WTC11 (cell line): Measurements from ENCODE around the gene BABAM2. TPM values are rescaled to one million over a fixed set of nuclear protein-coding genes. Genes with fewer than 3 reads are reported as not detected.

Experiments used
- ATAC-seq: fragments of 200-7000 bp; cut with Tn5 transposase; 2 replicates; pipeline ENCODE4 v1.10.0; 2021; ENCODE audit warnings: mild to moderate bottlenecking, moderate library complexity
- CTCF ChIA-PET: fragments of 300-600 bp; sonication (Branson Sonifier 250); formaldehyde crosslinking; loops from one replicate; lab custom pipeline; 2021; ENCODE audit warnings: antibody characterized with exemption; lab: Charles Lee
- POLR2A ChIA-PET: fragments of 350-600 bp; sonication (Branson Sonifier 250); formaldehyde crosslinking; loops from one replicate; lab custom pipeline; 2021; ENCODE audit warnings: antibody characterized with exemption; lab: Charles Lee
- DNase-seq: peaks from one replicate; pipeline ENCODE4 v3.0.0; 2021; ENCODE audit warnings: low spot score
- H3K27ac Mint-ChIP-seq: 2 replicates; pipeline ENCODE4 v1.8.0; 2021; ENCODE audit warnings: mixed read lengths
- H3K27me3 Mint-ChIP-seq: 2 replicates; pipeline ENCODE4 v1.8.0; 2021; ENCODE audit warnings: low read depth, mild to moderate bottlenecking, moderate library complexity, mixed read lengths
- H3K36me3 Mint-ChIP-seq: 2 replicates; pipeline ENCODE4 v1.8.0; 2021; ENCODE audit warnings: mixed read lengths
- H3K4me1 Mint-ChIP-seq: 2 replicates; pipeline ENCODE4 v1.8.0; 2022; ENCODE audit warnings: mixed read lengths
- H3K4me3 Mint-ChIP-seq: 2 replicates; pipeline ENCODE4 v1.8.0; 2021; ENCODE audit warnings: mild to moderate bottlenecking, moderate library complexity, mixed read lengths
- H3K9me3 Mint-ChIP-seq: 2 replicates; pipeline ENCODE4 v1.8.0; 2021; ENCODE audit warnings: mixed read lengths
- AR ChIP-seq: fragments of 250-450 bp; sonication (Bioruptor Pico); IDR thresholded peaks from 2 replicates; pipeline ENCODE4 v1.9.0; 2021; ENCODE audit warnings: mild to moderate bottlenecking
- ATF1 ChIP-seq: sonication (generic); formaldehyde crosslinking; IDR thresholded peaks from 2 replicates; pipeline ENCODE4 v1.8.1; 2023; ENCODE audit warnings: mild to moderate bottlenecking, moderate library complexity, missing genetic modification reagents
- CBFB ChIP-seq: sonication (generic); formaldehyde crosslinking; IDR thresholded peaks from 2 replicates; pipeline ENCODE4 v1.8.1; 2022; ENCODE audit warnings: mild to moderate bottlenecking, low read depth, missing genetic modification reagents
- ELF4 ChIP-seq: sonication (generic); formaldehyde crosslinking; IDR thresholded peaks from 2 replicates; pipeline ENCODE4 v1.8.1; 2022; ENCODE audit warnings: low read depth, mild to moderate bottlenecking, moderate library complexity, missing genetic modification reagents
- EMX1 ChIP-seq: fragments of 250-450 bp; sonication (Bioruptor Pico); IDR thresholded peaks from 2 replicates; pipeline ENCODE4 v1.8.0; 2021; ENCODE audit warnings: mild to moderate bottlenecking
- FOXK1 ChIP-seq: sonication (generic); formaldehyde crosslinking; IDR thresholded peaks from 2 replicates; pipeline ENCODE4 v1.8.0; 2022; ENCODE audit warnings: mild to moderate bottlenecking, moderate library complexity, missing genetic modification reagents
- FOXP4 ChIP-seq: sonication (generic); formaldehyde crosslinking; IDR thresholded peaks from 2 replicates; pipeline ENCODE4 v1.8.0; 2022; ENCODE audit warnings: mild to moderate bottlenecking, missing genetic modification reagents
- IRF2 ChIP-seq: sonication (generic); formaldehyde crosslinking; IDR thresholded peaks from 2 replicates; pipeline ENCODE4 v1.8.0; 2022; ENCODE audit warnings: low read depth, missing genetic modification reagents, borderline replicate concordance
- MXD4 ChIP-seq: fragments of 250-450 bp; sonication (Bioruptor Pico); IDR thresholded peaks from 2 replicates; pipeline ENCODE4 v1.8.0; 2021; ENCODE audit warnings: mild to moderate bottlenecking, moderate library complexity, borderline replicate concordance
- PRRX2 ChIP-seq: fragments of 250-450 bp; sonication (Bioruptor Pico); IDR thresholded peaks from 2 replicates; pipeline ENCODE4 v1.8.0; 2021; ENCODE audit warnings: mild to moderate bottlenecking
- TCF7 ChIP-seq: sonication (generic); formaldehyde crosslinking; IDR thresholded peaks from 2 replicates; pipeline ENCODE4 v1.8.0; 2022; ENCODE audit warnings: mild to moderate bottlenecking, low read depth, missing genetic modification reagents, moderate library complexity
- ZBTB43 ChIP-seq: sonication (generic); formaldehyde crosslinking; IDR thresholded peaks from 2 replicates; pipeline ENCODE4 v1.8.1; 2023; ENCODE audit warnings: mild to moderate bottlenecking, missing genetic modification reagents
- ZNF121 ChIP-seq: sonication (generic); formaldehyde crosslinking; IDR thresholded peaks from 2 replicates; pipeline ENCODE4 v1.8.0; 2023; ENCODE audit warnings: missing genetic modification reagents
- ZNF263 ChIP-seq: sonication (generic); formaldehyde crosslinking; IDR thresholded peaks from 2 replicates; pipeline ENCODE4 v1.8.1; 2022; ENCODE audit warnings: low read depth, mild to moderate bottlenecking, moderate library complexity, missing genetic modification reagents
- ZNF281 ChIP-seq: sonication (generic); formaldehyde crosslinking; IDR thresholded peaks from 2 replicates; pipeline ENCODE4 v1.8.0; 2023; ENCODE audit warnings: mild to moderate bottlenecking, missing genetic modification reagents
- ZNF317 ChIP-seq: sonication (generic); formaldehyde crosslinking; IDR thresholded peaks from 2 replicates; pipeline ENCODE4 v1.8.1; 2023; ENCODE audit warnings: low read depth, mild to moderate bottlenecking, moderate library complexity, missing genetic modification reagents, borderline replicate concordance
- ZNF423 ChIP-seq: fragments of 250-450 bp; sonication (Bioruptor Pico); IDR thresholded peaks from 2 replicates; pipeline ENCODE4 v2.1.2; 2022; ENCODE audit warnings: mild to moderate bottlenecking, moderate library complexity
- ZNF512 ChIP-seq: sonication (generic); formaldehyde crosslinking; IDR thresholded peaks from 2 replicates; pipeline ENCODE4 v1.8.1; 2022; ENCODE audit warnings: missing genetic modification reagents, borderline replicate concordance
- total RNA-seq: library from RNA; stranded (reverse); gene quantifications from 3 replicates; pipeline ENCODE4 v1.2.3, GENCODE V29; 2021
- TF ChIP-seq, protein P1 (sequence below): fragments of 250-450 bp; sonication (Bioruptor Pico); IDR thresholded peaks from 2 replicates; pipeline ENCODE4 v1.9.0; 2021; ENCODE audit warnings: mild to moderate bottlenecking

The BABAM2 gene
- total RNA-seq, 1 experiment from 2014 or later: 16.5 TPM

- ChIA-PET CTCF (interaction anchor here (1.8 kb wide), 1 partner anchor 187 kb away, joined by 9 read pairs; no protein-coding TSS in a partner anchor), POLR2A (no interaction called here)
- no peaks in the 10 kb centered on the region for H3K36me3 Mint-ChIP-seq
- no peak for ATAC-seq
- peaks cover 14% of the 10 kb centered on the region for H3K27me3 Mint-ChIP-seq
- TF ChIP-seq PRRX2: no peak
- TF ChIP-seq ZNF121 (CRISPR knock-in tag): no peak
- no peak for TF ChIP-seq ZNF423 (CRISPR knock-in tag)
- no peak for TF ChIP-seq FOXK1 (CRISPR knock-in tag)
- no peak for TF ChIP-seq FOXP4 (CRISPR knock-in tag)
- no peak for TF ChIP-seq CBFB (CRISPR knock-in tag)
- no peak for TF ChIP-seq ZNF263 (CRISPR knock-in tag)
- TF ChIP-seq, protein P1, sequence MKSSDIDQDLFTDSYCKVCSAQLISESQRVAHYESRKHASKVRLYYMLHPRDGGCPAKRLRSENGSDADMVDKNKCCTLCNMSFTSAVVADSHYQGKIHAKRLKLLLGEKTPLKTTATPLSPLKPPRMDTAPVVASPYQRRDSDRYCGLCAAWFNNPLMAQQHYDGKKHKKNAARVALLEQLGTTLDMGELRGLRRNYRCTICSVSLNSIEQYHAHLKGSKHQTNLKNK: no peak
- no peak for TF ChIP-seq AR (CRISPR knock-in tag)
- TF ChIP-seq ZNF512 (CRISPR knock-in tag): no peak
- TF ChIP-seq ZNF317 (CRISPR knock-in tag): no peak
- TF ChIP-seq TCF7: no peak
- TF ChIP-seq ZNF281 (CRISPR knock-in tag): no peak
- no peak for TF ChIP-seq MXD4 (CRISPR knock-in tag)
- TF ChIP-seq ELF4: no peak
- H3K4me1 Mint-ChIP-seq: no peaks in the 10 kb centered on the region
- DNase-seq: no peak
- no peak overlapping the region for H3K27ac Mint-ChIP-seq
- H3K4me3 Mint-ChIP-seq: no peak overlapping the region
- H3K9me3 Mint-ChIP-seq: peaks cover 2% of the 10 kb centered on the region
Observed at GRCh38 chr2:27870724-27871123, 19.8 kb upstream of the BABAM2 start.

DNA sequence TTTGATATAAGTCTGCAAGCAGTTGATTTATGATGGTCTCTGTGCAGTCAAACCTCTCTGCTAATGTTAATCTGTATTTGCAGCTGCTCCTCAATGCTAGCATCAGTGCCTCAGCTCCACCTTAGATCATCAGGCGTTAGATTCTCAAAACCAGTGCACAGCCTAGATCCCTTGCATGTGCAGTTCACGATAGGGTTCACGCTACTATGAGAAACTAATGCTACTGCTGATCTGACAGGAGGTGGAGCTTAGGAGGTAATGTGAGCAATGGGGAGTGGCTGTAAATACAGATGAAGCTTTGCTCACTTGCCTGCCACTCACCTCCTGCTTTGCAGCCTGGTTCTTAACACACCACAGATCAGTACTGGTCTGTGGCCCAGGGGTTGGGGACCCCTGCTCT, 18.7 kb upstream of the BABAM2 start:
- Mint-ChIP-seq H3K36me3 (no peaks in the 10 kb centered on the region), H3K4me1 (no peaks in the 10 kb centered on the region)
- no peak for DNase-seq
- TF ChIP-seq TCF7: no peak
- TF ChIP-seq ATF1 (CRISPR knock-in tag): no peak
- TF ChIP-seq IRF2: no peak
- TF ChIP-seq ZBTB43 (CRISPR knock-in tag): no peak
- TF ChIP-seq EMX1: no peak
- TF ChIP-seq ZNF317 (CRISPR knock-in tag): no peak
- TF ChIP-seq, all 79 proteins: peak for 0
- no peak overlapping the region for H3K4me3 Mint-ChIP-seq
- peaks cover 10% of the 10 kb centered on the region for H3K9me3 Mint-ChIP-seq
- no peak overlapping the region for H3K27ac Mint-ChIP-seq
- peak; percentile 50 for ATAC-seq
- ChIA-PET POLR2A (no interaction called here), CTCF (interaction anchor here (0.6 to 1.8 kb wide), 7 partner anchors 12 to 581 kb away, joined by 3 to 9 read pairs (median 3); no protein-coding TSS in a partner anchor)
- H3K27me3 Mint-ChIP-seq: peaks cover 4% of the 10 kb centered on the region
